ENCODE measurements around the gene PLEKHG3.

DNA sequence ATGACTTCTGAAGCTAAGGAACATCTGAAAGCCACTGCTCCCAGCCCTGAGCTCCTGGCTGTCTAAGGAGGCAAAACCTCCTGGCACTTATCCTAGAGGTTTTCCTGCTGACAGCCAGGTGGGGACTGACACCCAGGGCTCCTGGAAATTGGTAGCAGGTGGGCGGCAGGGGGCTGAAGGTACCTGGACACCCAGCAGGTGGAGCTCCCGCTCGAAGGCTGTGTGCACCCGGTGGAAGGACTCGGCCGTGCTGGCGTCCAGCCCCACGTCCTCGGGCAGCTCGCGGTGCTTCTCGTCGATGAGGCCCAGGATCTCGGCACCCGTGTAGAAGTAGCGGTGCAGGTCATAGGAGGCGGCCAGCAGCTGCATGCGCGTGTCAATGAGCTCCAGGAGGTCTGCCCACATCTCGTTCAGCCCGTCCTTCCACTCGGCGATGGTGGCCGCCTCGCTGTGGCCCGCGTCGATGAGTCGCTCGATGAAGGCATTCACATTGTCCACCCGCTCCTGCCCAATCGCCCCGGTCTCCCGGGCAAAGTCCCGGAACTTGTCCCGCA, 68.2 kb downstream of the PLEKHG3 start:
- TF ChIP-seq CTCF (IDR thresholded peaks at IDR 0.05; ENCODE audit: low read length): no peak
- no peak for TF ChIP-seq EZH2 (optimal IDR thresholded peaks at IDR 0.05; ENCODE audit: low read depth, low read length)
- TF ChIP-seq EZH2phosphoT487 (IDR thresholded peaks at IDR 0.05; ENCODE audit: low read length): no peak

Data from MM.1S (cell line).